GM21576 (cell line): Measurements from ENCODE around the gene CHI3L1.

Experiments
- ATAC-seq: cut with Tn5 transposase; IDR thresholded peaks from one replicate; pipeline ENCODE4 v1.9.1; 2021; ENCODE audit warnings: mild to moderate bottlenecking, moderate library complexity; ENCODE audit not compliant: unreplicated experiment

Gene CHI3L1

GRCh38 chr1:203169770-203170520 lies 16.6 kb downstream of the CHI3L1 start:
- no peak for ATAC-seq

DNA sequence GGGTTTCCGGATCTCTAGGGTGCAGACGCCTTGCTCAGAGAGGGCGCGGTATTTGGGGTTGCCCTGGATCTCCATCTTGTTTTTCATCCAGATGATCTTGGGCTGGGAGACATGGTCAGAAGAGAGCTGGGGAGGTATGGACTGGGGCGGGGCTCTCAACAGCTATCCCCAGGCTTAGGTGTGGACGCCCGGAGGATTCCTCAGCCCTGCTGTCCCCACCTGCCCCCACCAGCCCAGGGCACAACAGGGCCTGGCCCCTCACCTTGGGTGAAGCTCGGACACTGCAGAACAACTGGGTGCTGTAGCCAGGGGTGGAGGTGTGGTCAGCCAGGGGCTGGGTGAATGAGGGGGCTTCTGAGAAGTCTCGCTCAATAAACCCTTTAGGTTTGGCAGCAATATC lies 17.5 kb downstream of the CHI3L1 start:
- no peak for ATAC-seq

DNA sequence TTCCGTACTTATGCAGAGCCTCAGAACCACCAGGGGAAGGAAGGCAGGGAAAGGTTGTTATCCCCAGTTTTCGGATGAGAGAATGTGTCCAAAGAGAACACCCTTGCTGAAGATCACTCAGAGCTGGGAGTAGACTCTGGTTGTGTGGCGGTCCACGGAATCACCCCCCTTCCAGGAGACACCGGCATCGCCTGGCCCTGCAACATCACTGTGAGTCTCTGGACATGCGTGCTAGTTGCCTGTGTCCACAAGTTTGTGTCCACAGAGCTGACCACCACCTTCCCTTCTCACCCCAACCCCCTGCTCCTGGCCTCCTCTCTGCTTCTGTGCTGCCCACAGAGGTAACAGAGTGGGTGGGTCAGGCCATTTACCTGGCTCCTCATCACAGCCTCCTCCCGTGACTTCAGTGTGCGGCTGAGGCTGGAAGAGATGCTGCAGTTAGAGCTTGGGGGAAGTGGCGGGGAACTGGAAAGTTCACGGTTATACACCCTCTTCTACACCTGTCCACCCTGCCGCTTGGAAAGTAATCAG lies 18.2 kb downstream of the CHI3L1 start:
- no peak for ATAC-seq

DNA sequence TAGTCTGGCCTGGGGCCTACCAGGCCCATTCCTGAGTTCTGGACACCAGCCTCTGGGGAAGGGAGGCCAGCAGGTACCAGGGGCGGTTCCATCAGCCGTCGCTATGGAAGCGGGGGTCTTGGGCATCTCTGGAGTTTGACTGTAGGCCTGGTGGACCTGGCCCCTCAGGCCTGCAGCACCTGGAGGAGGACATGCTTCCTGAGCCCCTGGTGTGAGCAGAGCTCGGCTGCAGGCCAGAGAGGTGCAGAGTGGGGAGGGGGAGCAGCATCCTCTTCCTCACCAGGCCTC lies 18.6 kb downstream of the CHI3L1 start:
- ATAC-seq = no peak

DNA sequence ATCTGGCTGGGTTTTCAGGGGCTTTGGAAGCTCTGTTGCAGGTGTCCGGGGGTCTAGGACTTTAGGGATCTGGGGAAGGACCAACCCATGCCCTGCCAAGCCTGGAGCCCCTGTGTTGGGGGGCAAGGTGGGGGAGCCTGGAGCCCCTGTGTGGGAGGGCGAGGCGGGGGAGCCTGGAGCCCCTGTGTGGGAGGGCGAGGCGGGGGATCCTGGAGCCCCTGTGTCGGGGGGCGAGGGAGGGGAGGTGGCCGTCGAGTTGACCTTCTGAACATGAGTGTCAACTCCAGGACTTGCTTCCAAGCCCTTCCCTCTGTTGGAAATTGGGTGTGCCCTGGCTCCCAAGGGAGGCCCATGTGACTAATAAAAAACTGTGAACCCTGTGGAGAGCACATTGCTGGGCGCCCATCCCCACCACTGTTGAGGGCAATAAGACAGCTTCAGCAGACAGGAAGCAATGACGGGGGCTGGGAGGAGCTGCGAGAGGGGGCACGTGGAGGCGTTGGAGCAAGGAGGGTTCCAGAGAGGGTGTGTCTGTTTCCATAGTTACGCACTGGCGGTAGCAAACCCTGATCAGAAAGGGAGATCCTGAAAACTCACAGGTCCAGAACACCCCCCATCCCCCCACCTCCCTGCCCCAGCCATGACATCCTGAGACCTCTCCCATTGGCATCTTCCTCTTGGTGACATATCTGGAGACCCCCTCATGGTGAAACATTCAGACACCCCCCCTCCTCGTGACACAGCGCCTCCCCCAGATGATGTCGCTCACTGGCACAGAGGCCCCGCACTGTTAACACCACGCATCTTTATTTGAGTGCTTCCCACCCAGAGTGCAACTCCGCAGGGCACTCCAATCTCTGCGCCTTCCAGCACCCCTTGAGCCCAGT lies 19.2 kb downstream of the CHI3L1 start:
- ATAC-seq = no peak

GRCh38 chr1:203166192-203166940 lies 20.1 kb downstream of the CHI3L1 start:
- ATAC-seq = no peak

DNA sequence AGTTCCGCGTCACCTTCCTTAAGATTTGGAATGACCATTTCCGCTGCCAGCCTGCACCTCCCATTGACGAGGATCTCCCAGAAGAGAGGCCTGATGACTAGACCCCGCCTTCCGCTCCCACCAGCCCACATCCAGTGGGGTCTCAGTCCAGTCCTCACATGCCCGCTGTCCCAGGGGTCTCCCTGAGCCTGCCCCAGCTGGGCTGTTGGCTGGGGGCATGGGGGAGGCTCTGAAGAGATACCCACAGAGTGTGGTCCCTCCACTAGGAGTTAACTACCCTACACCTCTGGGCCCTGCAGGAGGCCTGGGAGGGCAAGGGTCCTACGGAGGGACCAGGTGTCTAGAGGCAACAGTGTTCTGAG lies 20.7 kb downstream of the CHI3L1 start:
- no peak for ATAC-seq

DNA sequence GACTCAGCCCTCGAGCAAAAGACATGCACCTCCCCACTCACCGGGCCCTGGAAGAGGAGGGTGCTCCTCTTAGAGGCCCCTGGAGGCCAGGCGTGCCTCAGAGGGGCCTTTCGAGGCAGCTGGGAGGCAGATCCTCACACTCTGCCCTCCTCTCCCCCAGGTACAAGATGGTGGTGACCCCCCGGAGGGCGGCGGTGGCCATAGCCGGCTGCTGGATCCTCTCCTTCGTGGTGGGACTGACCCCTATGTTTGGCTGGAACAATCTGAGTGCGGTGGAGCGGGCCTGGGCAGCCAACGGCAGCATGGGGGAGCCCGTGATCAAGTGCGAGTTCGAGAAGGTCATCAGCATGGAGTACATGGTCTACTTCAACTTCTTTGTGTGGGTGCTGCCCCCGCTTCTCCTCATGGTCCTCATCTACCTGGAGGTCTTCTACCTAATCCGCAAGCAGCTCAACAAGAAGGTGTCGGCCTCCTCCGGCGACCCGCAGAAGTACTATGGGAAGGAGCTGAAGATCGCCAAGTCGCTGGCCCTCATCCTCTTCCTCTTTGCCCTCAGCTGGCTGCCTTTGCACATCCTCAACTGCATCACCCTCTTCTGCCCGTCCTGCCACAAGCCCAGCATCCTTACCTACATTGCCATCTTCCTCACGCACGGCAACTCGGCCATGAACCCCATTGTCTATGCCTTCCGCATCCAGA lies 21.3 kb downstream of the CHI3L1 start:
- no peak for ATAC-seq

GRCh38 chr1:203163891-203164635 lies 22.4 kb downstream of the CHI3L1 start:
- no peak for ATAC-seq

GRCh38 chr1:203162403-203162802 lies 24.1 kb downstream of the CHI3L1 start:
- ATAC-seq = no peak

DNA sequence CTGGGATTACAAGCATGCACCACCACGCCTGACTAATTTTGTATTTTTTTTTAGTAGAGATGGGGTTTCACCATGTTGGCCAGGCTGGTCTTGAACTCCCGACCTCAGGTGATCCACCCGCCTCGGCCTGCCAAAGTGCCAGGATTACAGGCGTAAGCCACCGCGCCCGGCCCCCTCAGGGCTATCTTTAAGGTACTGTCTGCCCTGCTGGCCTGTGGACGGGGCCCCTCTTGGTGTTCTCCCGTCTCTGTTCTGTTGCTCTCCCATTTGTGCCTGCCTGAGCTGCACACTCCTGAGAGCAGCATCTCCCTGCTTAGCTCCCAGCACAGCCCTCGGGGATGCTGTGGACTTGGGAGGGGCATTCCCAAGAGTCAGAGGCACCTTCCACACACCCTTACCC lies 24.8 kb downstream of the CHI3L1 start:
- ATAC-seq = no peak

DNA sequence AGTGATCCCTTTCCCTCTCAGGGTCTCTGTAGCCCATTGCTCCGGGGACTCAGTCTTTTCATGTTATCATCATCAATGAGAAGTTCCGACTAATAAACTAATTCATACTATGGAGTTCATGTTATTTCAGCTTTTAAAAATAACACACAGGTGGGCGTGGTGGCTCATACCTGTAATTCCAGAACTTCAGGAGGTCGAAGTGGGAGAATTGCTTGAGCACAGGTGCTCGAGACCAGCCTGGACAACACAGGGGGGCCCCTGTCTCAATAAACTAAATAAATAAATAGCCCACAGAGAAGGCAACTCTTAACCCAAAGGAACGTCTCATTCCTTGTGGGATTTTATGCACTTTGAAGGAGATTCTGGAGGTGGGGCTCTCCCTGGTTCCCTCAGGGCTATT lies 25.3 kb downstream of the CHI3L1 start:
- no peak for ATAC-seq

DNA sequence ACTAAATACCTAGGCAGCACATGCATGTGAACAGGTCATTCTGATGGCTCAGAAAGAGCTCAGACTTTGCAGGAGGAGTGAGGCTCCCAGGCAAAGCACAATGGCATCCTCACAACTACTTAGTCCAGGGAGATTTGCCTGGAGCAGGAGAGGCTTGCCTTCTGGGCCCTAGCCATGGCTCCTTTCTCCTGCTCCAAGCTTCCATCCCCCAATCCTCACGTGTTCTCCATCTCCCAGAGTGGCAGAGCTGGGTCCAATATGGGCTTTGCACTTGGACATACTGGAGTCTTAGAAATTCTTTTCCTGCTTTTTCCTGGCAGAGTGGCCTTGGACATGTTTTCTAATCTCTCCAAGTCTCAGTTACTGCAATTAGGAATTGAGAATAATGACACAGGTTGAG lies 26.7 kb downstream of the CHI3L1 start:
- no peak for ATAC-seq

- no peak for ATAC-seq
Measured at GRCh38 chr1:203158960-203159665, 27.4 kb downstream of the CHI3L1 start.

DNA sequence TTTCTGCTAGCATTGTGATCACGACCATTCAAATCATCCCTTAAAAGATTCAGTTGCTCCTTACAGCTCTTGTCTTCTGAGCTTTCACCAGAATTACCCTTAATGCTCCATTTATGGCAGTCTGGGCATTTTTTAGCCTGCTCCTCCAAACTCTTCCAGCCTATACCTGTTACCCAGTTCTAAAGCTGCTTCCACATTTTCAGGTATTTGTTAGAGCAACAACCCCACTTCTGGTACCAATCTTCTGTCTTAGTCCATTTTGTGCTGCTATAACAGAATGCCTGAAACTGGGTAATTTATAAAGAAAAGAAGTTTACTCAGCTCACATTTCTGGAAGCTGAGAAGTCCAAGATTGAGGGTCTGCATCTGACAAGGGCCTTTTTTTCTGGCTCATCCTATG lies 28.1 kb downstream of the CHI3L1 start:
- ATAC-seq = no peak

DNA sequence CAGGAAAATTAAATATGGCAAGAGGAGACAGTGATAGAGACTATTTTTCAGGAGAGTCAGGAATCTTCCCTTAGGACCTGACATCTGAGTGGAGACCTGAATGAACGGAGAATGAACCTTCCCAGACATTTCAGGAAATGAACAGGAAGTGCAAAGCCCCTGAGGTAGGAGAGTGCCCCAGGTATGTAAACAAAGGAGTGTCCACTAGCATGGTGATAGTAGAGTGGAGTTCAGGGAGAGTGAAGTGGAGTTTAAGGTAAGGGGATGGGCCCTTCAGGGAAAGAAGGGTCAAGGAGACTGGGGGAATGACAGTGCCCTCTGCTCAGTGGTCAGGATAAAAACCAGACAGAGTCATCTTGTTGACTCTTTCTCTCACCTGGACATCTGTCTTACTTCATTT lies 30.2 kb downstream of the CHI3L1 start:
- no peak for ATAC-seq

DNA sequence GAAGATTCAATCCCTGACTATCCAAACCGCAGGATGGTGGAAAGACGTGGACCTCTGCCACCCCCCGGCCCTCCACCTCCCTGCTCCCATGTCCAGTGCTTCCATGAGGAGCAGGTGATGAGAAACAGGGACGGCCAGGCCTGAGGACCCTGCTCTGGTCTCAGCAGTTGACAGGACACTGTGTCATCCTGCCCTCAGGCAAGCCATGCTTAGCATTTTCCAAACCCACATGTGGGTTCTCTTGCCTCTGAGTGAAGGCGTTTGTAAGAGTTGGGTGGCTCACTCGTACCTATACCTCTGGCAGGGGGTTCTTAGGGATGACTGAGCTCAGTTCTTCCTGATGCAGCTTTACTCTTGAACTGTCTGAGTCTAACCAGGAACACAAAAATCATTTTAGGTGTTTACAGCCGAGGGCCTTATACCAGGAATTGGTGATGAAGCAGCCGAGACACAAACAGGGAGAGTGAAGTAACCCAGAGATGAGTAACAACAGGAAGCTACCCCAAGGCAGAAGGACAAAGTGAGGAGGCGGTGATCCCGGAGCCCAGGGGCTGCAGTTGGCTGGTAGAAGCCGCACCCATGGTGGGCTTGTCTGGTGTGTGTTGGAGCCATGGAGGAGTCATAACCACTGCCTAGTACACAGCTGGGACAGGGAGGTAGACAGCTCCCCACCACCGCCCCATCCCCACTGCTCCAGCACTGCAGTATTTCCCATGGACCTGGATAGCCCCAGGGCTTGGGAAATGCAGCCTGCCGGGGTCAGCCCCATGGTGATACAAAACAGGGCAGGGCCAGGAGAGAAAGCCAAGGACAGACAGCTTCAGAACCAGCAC lies 32.3 kb downstream of the CHI3L1 start:
- no peak for ATAC-seq

GRCh38 chr1:203153051-203153988 lies 33.2 kb downstream of the CHI3L1 start:
- no peak for ATAC-seq
